GM12873 (cell line): Measurements from ENCODE around the gene MBD6.

Experiments used
- TF ChIP-seq, protein P1 (sequence below): IDR thresholded peaks from 2 replicates; pipeline ENCODE4 v1.5.1; 2012; ENCODE audit warnings: low read depth, mild to moderate bottlenecking, moderate library complexity, low read length, control low read depth; ENCODE audit not compliant: insufficient read depth; ENCODE audit errors: missing control alignments

MBD6 gene

DNA sequence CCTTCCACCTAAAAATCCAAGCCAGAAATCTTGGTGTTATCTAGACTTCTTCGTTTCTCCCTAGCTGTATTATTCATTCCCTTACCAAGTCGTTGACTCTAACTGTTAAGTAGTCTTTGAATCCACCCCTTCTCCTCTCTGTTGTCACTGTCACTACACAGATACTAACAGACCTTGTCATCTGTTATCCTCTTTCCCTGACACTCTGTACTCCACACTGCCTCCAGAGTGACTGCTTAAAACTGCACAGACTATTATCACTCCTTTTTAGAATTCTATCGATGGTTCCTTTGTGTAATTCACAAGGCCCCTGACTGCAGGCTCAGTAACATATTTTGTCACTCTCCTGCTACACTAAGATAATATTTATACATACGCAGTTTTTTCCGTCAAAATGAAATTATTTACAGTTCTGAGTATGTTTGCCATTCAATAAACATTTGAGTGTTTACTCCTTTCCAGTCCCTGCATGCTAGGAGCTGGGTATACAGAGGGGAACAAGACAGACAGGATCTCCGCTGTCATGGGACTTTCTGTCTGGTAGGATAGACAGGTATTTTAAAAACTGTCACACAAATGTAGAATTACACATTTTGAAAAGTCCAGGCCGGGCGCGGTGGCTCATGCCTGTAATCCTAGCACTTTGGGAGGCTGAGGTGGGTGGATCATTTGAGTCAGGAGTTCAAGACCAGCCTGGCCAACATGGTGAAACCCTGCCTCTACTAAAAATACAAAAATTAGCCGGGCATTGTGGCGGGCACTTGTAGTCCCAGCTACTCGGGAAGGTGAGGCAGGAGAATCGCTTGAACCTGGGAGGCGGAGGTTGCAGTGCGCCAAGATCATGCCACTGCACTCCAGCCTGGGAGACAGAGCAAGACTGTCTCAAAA is 31.0 kb upstream of the MBD6 start:
- TF ChIP-seq, protein P1, sequence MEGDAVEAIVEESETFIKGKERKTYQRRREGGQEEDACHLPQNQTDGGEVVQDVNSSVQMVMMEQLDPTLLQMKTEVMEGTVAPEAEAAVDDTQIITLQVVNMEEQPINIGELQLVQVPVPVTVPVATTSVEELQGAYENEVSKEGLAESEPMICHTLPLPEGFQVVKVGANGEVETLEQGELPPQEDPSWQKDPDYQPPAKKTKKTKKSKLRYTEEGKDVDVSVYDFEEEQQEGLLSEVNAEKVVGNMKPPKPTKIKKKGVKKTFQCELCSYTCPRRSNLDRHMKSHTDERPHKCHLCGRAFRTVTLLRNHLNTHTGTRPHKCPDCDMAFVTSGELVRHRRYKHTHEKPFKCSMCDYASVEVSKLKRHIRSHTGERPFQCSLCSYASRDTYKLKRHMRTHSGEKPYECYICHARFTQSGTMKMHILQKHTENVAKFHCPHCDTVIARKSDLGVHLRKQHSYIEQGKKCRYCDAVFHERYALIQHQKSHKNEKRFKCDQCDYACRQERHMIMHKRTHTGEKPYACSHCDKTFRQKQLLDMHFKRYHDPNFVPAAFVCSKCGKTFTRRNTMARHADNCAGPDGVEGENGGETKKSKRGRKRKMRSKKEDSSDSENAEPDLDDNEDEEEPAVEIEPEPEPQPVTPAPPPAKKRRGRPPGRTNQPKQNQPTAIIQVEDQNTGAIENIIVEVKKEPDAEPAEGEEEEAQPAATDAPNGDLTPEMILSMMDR: peak; percentile 33

DNA sequence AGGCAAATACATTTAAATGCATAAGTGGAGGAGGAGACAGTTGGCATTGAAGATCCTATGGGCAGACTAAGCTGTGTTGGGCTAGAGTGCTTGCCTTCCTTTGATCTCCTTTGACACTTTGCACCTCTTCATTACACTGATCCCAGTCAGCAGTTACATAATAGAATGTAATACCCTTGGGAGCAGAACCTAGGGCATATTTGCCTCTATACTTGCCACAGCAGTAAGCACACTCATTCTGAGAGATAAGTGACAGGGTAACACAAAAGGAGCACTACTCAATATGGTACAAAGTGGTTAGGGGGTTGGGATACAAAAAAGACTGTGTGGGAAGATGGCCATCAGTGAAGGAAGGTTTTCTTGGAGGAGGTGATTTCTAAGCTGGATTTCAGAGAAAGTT is 25.8 kb upstream of the MBD6 start:
- TF ChIP-seq, protein P1: no peak

DNA sequence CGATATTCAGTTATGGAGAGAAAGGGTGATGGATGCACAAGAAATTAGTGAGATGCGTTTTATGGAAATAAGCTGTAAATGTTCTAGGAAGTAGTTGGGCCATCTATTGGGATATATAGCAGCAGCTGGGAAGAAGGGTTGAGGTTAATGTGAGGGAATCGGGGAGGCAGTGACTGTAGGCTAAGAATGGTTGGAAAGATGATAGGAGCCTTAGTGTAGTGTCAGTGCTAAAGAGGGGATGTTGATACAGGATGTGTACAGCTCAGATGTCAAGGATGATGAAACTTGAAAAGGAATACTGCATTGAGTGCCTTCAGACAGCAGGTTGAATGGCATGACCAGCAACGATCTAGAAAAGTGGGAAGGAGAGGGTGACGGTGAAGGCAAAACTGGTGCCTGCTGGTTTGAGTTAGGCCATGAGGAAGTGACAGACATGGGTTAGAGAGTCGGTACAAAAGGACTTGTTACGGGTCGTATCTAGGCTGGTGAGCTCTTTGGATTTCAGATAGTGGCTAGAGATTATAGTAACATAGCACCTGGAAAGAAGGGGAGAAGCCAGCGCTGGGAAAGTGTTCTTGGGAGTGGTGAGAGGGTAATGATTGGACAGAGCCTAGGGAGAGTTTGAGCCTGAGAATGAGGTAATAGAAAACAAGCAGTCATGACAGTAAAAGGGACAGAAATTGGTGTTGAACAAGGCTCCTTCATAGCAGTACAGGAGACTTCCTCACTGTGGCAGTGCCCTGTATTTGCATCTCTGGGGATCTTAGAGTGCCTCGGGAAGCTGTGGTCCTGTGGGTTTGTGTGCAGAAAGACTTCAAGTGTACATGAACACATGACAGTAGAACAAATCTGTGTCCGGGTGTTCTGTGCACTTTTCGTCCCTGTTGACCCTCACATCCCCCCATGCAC is 25.1 kb upstream of the MBD6 start:
- TF ChIP-seq, protein P1: no peak

DNA sequence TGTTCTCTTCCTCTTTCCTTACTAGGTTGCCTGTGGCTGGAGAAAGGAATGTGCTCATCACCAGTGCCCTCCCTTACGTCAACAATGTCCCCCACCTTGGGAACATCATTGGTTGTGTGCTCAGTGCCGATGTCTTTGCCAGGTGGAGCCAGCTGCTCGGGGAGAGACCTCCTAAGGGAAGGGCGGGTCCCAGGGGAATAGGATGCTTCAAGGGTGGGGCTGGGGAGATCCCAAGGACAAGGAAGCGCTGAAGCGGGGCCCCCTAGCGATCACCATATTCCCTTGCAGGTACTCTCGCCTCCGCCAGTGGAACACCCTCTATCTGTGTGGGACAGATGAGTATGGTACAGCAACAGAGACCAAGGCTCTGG is 24.5 kb upstream of the MBD6 start:
- TF ChIP-seq, protein P1: no peak

DNA sequence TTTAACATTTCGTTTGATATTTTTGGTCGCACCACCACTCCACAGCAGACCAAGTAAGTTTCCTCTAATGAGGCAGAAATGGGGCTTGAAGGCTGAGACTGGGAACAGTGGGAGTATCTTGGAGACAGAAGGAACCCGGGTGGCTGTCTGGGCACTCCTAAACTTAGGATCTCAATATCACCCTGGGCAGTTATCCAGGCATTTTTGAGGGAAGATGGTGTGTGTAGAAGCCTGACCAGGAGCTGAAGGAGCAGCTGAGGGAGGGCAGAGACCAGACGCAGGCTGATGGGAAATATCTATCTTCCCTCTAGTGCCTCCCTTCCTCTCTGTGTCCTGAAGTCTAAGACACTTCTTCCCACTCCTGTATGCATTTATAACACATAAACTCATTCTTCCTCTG is 24.1 kb upstream of the MBD6 start:
- TF ChIP-seq, protein P1: no peak

DNA sequence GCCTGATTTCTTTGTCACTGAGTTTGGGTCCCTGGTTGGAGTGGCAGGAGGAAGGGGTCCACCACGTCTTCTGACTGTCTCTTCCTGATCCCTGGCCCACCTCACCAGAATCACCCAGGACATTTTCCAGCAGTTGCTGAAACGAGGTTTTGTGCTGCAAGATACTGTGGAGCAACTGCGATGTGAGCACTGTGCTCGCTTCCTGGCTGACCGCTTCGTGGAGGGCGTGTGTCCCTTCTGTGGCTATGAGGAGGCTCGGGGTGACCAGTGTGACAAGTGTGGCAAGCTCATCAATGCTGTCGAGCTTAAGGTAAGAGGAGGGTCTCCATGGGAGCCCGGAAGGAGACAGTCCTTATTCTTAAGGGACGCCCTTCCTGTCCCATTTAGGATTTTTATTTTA is 22.4 kb upstream of the MBD6 start:
- TF ChIP-seq, protein P1: no peak

DNA sequence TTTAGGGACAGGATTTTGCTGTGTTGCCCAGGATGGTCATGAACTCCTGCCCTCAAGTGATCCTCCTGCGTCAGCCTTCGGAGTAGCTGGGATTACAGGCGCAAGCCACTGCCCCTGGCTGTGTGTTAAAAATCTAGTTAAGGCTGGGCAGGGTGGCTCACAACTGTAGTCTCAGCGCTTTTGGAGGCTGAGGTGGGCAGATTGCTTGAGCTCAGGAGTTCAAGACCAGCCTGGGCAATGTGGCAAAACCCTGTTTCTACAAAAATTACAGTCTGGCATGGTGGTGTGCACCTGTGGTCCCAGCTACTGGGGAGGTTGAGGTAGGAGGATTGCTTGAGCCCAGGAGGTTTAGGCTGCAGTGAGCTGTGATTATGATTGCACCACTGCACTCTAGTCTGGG is 11.5 kb upstream of the MBD6 start:
- TF ChIP-seq, protein P1: no peak
